Subcutaneous adipose tissue (tissue), 4 donors: Measurements from ENCODE around the gene BCKDHB. TPM values are rescaled to one million over a fixed set of nuclear protein-coding genes. Genes with fewer than 3 reads are reported as not detected.

Source experiments
- CTCF ChIP-seq: fragments of 450-650 bp; IDR thresholded peaks from one replicate; pipeline ENCODE4 v1.5.1; 2016; ENCODE audit warnings: low read depth, mild to moderate bottlenecking, control low read depth, antibody characterized with exemption, moderate library complexity
- total RNA-seq, 4 donors: library from RNA; depleted of rRNA; stranded (reverse); fragments of >200 nt; gene quantifications; one replicate each; pipeline ENCODE4 v1.1.0, GENCODE V29; 2016

The BCKDHB gene
- total RNA-seq, 4 donors from 2014 or later: 15.5 to 41.3 (median 24.2) TPM

- TF ChIP-seq CTCF: no peak
Observed at GRCh38 chr6:80277501-80277900, 171.0 kb downstream of the BCKDHB start.

- no peak for TF ChIP-seq CTCF
Observed at GRCh38 chr6:80280262-80281010, 174.0 kb downstream of the BCKDHB start.

GRCh38 chr6:80282913-80283554 is 176.6 kb downstream of the BCKDHB start:
- TF ChIP-seq CTCF: no peak

- no peak for TF ChIP-seq CTCF
Observed at GRCh38 chr6:80287112-80287511, 180.6 kb downstream of the BCKDHB start.

- no peak for TF ChIP-seq CTCF
Observed at GRCh38 chr6:80287607-80288006, 181.1 kb downstream of the BCKDHB start.

GRCh38 chr6:80289727-80290126 is 183.3 kb downstream of the BCKDHB start:
- TF ChIP-seq CTCF: no peak

GRCh38 chr6:80302716-80303115 is 196.2 kb downstream of the BCKDHB start:
- TF ChIP-seq CTCF: no peak
